Mesenchymal stem cell (in vitro differentiated cells and primary cell): ENCODE data around the gene ZDHHC14.

Experiments
- DNase-seq: peaks from one replicate; pipeline ENCODE4 v3.0.0-alpha.2; 2013
- H2AFZ ChIP-seq: one replicate; pipeline ENCODE4 v1.6.1; 2013; ENCODE audit warnings: low read depth, mild to moderate bottlenecking, control low read depth, inconsistent platforms, low read length, moderate library complexity
- H2AK5ac ChIP-seq: 2 replicates; pipeline ENCODE4 v1.6.1; 2013; ENCODE audit warnings: low read length, moderate library complexity, mild to moderate bottlenecking, inconsistent platforms; ENCODE audit not compliant: severe bottlenecking
- H2BK120ac ChIP-seq: one replicate; pipeline ENCODE4 v1.6.1; 2013; ENCODE audit warnings: low read depth, mild to moderate bottlenecking, inconsistent platforms, low read length, moderate library complexity
- H2BK12ac ChIP-seq, 2 experiments: one replicate each; pipeline ENCODE4 v1.6.1; 2013; ENCODE audit warnings: inconsistent platforms in 2 of 2, low read length in 2 of 2, mild to moderate bottlenecking in 2 of 2, moderate library complexity in 2 of 2, control low read depth in 1 of 2
- H2BK15ac ChIP-seq: one replicate; pipeline ENCODE4 v1.6.1; 2013; ENCODE audit warnings: mild to moderate bottlenecking, low read depth, inconsistent platforms; ENCODE audit not compliant: poor library complexity, severe bottlenecking
- H2BK5ac ChIP-seq: 2 replicates; pipeline ENCODE4 v1.6.1; 2013; ENCODE audit warnings: low read depth, mild to moderate bottlenecking, low read length, control low read depth, inconsistent platforms; ENCODE audit not compliant: poor library complexity, severe bottlenecking
- H3K14ac ChIP-seq, 2 experiments: one replicate each; pipeline ENCODE4 v1.6.1; 2013; ENCODE audit warnings: inconsistent platforms in 2 of 2, low read length in 2 of 2, control low read depth in 1 of 2, mild to moderate bottlenecking in 1 of 2, moderate library complexity in 1 of 2
- H3K18ac ChIP-seq, 2 experiments: one replicate each; pipeline ENCODE4 v1.6.1; 2013; ENCODE audit warnings: inconsistent platforms in 2 of 2, low read length in 2 of 2, control low read depth in 1 of 2, low read depth in 1 of 2, mild to moderate bottlenecking in 1 of 2
- H3K23ac ChIP-seq, 2 experiments: one replicate each; pipeline ENCODE4 v1.6.1; 2013; ENCODE audit warnings: inconsistent platforms in 2 of 2, low read length in 2 of 2, mild to moderate bottlenecking in 2 of 2, moderate library complexity in 2 of 2, control low read depth in 1 of 2
- H3K27ac ChIP-seq: 2 replicates; pipeline ENCODE4 v1.5.1; 2013; ENCODE audit warnings: mild to moderate bottlenecking, moderate library complexity, low read length, control low read depth, inconsistent platforms; ENCODE audit not compliant: poor library complexity, severe bottlenecking
- H3K27me3 ChIP-seq, 2 experiments: 2 replicates each; pipeline versions ENCODE4 v1.6.1 to v1.7.0; 2013; ENCODE audit warnings: low read length in 2 of 2, mild to moderate bottlenecking in 2 of 2, moderate library complexity in 2 of 2, control low read depth in 1 of 2, inconsistent platforms in 1 of 2; ENCODE audit not compliant: control insufficient read depth in 1 of 2, insufficient read depth in 1 of 2
- H3K36me3 ChIP-seq, 2 experiments: 2 replicates each; pipeline versions ENCODE4 v1.6.1 to v1.7.0; 2013; ENCODE audit warnings: low read length in 2 of 2, control low read depth in 1 of 2, inconsistent platforms in 1 of 2, low read depth in 1 of 2, mild to moderate bottlenecking in 1 of 2; ENCODE audit not compliant: insufficient read depth in 2 of 2, control insufficient read depth in 1 of 2
- H3K4ac ChIP-seq, 2 experiments: one replicate each; pipeline ENCODE4 v1.6.1; 2013; ENCODE audit warnings: inconsistent platforms in 2 of 2, low read length in 2 of 2, mild to moderate bottlenecking in 2 of 2, moderate library complexity in 2 of 2, control low read depth in 1 of 2, low read depth in 1 of 2
- H3K4me1 ChIP-seq: 2 replicates; pipeline ENCODE4 v1.6.1; 2013; ENCODE audit warnings: low read depth, low read length, control low read depth; ENCODE audit not compliant: control insufficient read depth, insufficient read depth
- H3K4me2 ChIP-seq: 2 replicates; pipeline ENCODE4 v1.6.1; 2013; ENCODE audit warnings: low read length, mild to moderate bottlenecking, inconsistent platforms; ENCODE audit not compliant: poor library complexity, severe bottlenecking
- H3K4me3 ChIP-seq, 2 experiments: 2 replicates each; pipeline versions ENCODE4 v1.5.1 to v1.7.0; 2013; ENCODE audit warnings: low read length in 2 of 2, mild to moderate bottlenecking in 2 of 2, control low read depth in 1 of 2, low read depth in 1 of 2; ENCODE audit not compliant: insufficient read depth in 1 of 2
- H3K79me1 ChIP-seq: replicated peaks from 2 replicates; pipeline ENCODE4 v1.6.1; 2013; ENCODE audit warnings: mild to moderate bottlenecking, control low read depth, low read length, inconsistent platforms; ENCODE audit not compliant: poor library complexity, severe bottlenecking
- H3K9ac ChIP-seq: 2 replicates; pipeline ENCODE4 v1.7.0; 2013; ENCODE audit warnings: mild to moderate bottlenecking, low read length, moderate library complexity
- H3K9me3 ChIP-seq: 2 replicates; pipeline ENCODE4 v1.7.0; 2013; ENCODE audit warnings: mild to moderate bottlenecking, low read length; ENCODE audit not compliant: control insufficient read depth
- H4K8ac ChIP-seq: one replicate; pipeline ENCODE4 v1.6.1; 2013; ENCODE audit warnings: inconsistent platforms, mild to moderate bottlenecking, low read length, moderate library complexity
- H4K91ac ChIP-seq: one replicate; pipeline ENCODE4 v1.6.1; 2013; ENCODE audit warnings: mild to moderate bottlenecking, low read length, inconsistent platforms
- WGBS: methylation state at CpG from one replicate; pipeline ENCODE4 v1.1.7; 2013; ENCODE audit warnings: mixed read lengths; 5-methylcytosine and 5-hydroxymethylcytosine counted together

Gene ZDHHC14

DNA sequence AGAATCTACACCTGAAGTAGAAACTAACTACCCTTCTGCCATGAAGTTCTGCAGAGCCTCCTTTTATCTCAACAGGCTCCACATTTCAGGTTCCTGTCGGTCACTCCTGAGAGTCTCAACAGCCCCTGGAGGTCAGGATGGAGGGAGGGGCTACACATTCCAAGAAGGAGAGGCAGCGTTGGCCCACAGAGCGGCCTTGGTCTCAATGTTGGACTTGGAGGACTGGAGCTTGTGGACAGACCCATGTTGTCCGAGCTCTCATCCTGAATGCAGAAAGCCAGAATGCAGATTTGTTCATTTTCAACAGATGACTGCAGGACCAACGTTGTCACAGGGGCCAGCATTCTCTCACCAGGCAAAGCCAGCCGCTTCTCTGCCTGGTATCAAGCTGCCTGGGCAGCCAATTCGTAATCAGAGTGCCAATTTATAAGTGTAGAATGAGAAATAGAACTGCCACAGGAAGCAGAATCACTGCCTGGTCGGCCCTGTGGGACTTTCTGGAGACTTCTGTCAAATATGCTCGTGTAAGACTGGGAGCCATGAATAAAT, 229.5 kb downstream of the ZDHHC14 start:
- peaks cover 4% of the 10 kb centered on the region for H3K79me1 ChIP-seq
- no peak overlapping the region for H3K23ac ChIP-seq
- H3K9ac ChIP-seq = no peak overlapping the region
- H2BK12ac ChIP-seq = no peak overlapping the region
- no peaks in the 10 kb centered on the region for H3K27me3 ChIP-seq
- WGBS = 80% methylated on average over 9 of the region's 9 CpGs
- H3K4me1 ChIP-seq = peaks cover 17% of the 10 kb centered on the region
- no peak overlapping the region for H3K4ac ChIP-seq
- H3K9me3 ChIP-seq = no peaks in the 10 kb centered on the region
- H4K91ac ChIP-seq = no peak overlapping the region
- H3K4me3 ChIP-seq = no peak overlapping the region
- no peak overlapping the region for H3K18ac ChIP-seq
- H3K4me2 ChIP-seq = no peak overlapping the region
- H2AFZ ChIP-seq = no peak overlapping the region
- no peak overlapping the region for H2AK5ac ChIP-seq
- peaks cover 0 to 7% of the 10 kb centered on the region in 2 experiments for H3K36me3 ChIP-seq
- H4K8ac ChIP-seq = no peak overlapping the region
- DNase-seq = no peak
- no peak overlapping the region for H2BK5ac ChIP-seq
- no peak overlapping the region for H3K27ac ChIP-seq
- H2BK120ac ChIP-seq = no peak overlapping the region
- no peak overlapping the region for H3K14ac ChIP-seq
- no peak overlapping the region for H2BK15ac ChIP-seq

DNA sequence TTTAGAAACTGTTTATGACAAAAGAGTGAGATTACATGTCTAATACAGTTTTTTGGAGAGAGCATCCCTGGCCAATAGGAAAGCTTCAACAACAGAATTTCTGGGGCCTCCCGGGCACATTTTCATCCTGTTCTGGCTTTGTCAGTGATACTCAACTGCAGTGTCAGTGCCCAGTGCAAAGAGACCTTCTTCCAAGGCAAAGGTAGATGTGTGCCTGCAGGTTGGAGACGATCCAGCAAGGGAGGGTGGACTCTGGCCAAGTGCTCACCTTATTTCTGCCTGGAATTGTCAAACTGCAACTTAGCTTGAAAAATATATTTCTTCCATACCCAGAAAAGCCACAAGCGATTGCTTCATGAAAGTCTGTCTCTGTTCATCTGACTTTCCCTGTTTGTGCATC, 230.4 kb downstream of the ZDHHC14 start:
- H3K9ac ChIP-seq = no peak overlapping the region
- no peak overlapping the region for H4K8ac ChIP-seq
- H3K79me1 ChIP-seq = peaks cover 9% of the 10 kb centered on the region
- no peak overlapping the region for H2BK12ac ChIP-seq
- H4K91ac ChIP-seq = no peak overlapping the region
- WGBS = 94% methylated on average over 3 of the region's 3 CpGs
- H3K18ac ChIP-seq = no peak overlapping the region
- H3K14ac ChIP-seq = no peak overlapping the region
- peaks cover 0 to 7% of the 10 kb centered on the region in 2 experiments for H3K36me3 ChIP-seq
- H3K4me3 ChIP-seq = no peak overlapping the region
- no peak overlapping the region for H3K23ac ChIP-seq
- no peak overlapping the region for H3K27ac ChIP-seq
- H3K4me2 ChIP-seq = no peak overlapping the region
- no peak for DNase-seq
- no peak overlapping the region for H2BK5ac ChIP-seq
- no peak overlapping the region for H2AK5ac ChIP-seq
- H3K9me3 ChIP-seq = no peaks in the 10 kb centered on the region
- peaks cover 15% of the 10 kb centered on the region for H3K4me1 ChIP-seq
- H2BK120ac ChIP-seq = no peak overlapping the region
- no peak overlapping the region for H3K4ac ChIP-seq
- no peaks in the 10 kb centered on the region for H3K27me3 ChIP-seq
- H2BK15ac ChIP-seq = no peak overlapping the region
- H2AFZ ChIP-seq = no peak overlapping the region

DNA sequence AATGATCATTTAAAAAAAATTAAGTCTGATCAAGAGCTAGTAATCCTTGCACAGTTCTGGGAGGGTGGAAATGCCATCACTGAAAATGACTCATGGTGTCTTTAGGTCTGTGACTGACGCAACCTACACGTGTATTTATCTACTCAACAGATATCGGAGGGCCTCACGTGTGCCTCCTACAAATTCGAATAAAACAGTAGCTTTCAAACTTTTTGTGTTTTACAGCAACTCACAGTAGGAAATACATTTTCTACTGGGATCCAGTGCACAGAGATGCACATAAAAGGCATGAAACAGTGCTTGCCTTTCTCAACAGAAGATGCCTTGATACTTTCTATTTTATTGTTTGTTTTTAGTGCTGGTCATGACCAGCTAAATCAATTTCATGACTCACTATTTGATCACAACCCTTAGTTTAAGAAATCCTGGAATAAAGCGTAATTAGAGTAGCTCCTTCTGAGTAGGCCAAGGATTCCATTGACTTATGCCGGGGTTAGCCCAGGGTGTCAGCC, 232.1 kb downstream of the ZDHHC14 start:
- Histone ChIP-seq H3K27me3 (no peaks in the 10 kb centered on the region), H3K27ac (no peak overlapping the region), H3K9ac (peak overlapping the region; percentile 65), H2BK15ac (no peak overlapping the region), H3K36me3 (peaks cover 0 to 6% of the 10 kb centered on the region in 2 experiments), H3K79me1 (peaks cover 10% of the 10 kb centered on the region), H4K91ac (no peak overlapping the region), H3K4me3 (peak overlapping the region in 1 of 2 experiments; percentile 13), H3K4ac (no peak overlapping the region), H3K4me1 (peaks cover 11% of the 10 kb centered on the region), H3K23ac (no peak overlapping the region), H2AK5ac (no peak overlapping the region), H3K9me3 (no peaks in the 10 kb centered on the region), H3K4me2 (no peak overlapping the region), H2AFZ (no peak overlapping the region), H4K8ac (no peak overlapping the region), H3K14ac (no peak overlapping the region), H2BK12ac (no peak overlapping the region), H2BK120ac (no peak overlapping the region), H3K18ac (no peak overlapping the region), H2BK5ac (no peak overlapping the region)
- peak; percentile 81 for DNase-seq
- WGBS = 49% methylated on average over 7 of the region's 7 CpGs

DNA sequence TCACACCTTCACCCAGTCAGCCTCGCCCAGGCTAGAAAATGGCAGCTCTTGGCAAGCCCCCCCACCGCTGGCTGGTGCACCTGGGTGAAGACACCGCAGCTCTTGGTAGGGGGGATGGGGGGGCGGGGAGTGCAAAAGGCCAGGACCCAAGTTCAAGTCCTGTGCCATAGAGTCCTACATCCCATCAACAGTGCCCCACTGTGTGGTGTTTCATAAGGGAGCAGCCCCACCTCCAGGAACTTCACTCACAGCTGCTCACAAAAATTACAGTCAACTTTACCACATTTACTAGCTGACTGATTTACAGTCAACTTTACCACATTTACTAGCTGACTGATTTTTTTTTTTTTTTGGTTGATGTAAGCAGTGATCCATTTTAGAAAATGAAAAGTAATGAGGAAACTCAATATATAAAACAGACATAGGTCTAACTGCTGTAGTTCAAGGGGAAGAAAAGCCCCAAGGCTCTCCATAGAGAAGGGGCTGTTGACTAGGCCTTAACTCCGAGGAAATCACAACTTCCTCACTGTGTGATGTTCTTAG, 233.1 kb downstream of the ZDHHC14 start:
- Histone ChIP-seq H3K4ac (no peak overlapping the region), H3K18ac (no peak overlapping the region), H2BK120ac (no peak overlapping the region), H3K14ac (no peak overlapping the region), H3K9ac (peak overlapping the region; percentile 55), H3K27ac (no peak overlapping the region), H3K4me1 (peaks cover 8% of the 10 kb centered on the region), H2BK12ac (no peak overlapping the region), H3K9me3 (no peaks in the 10 kb centered on the region), H2AFZ (no peak overlapping the region), H4K8ac (no peak overlapping the region), H3K79me1 (peaks cover 8% of the 10 kb centered on the region), H4K91ac (no peak overlapping the region), H2AK5ac (no peak overlapping the region), H3K4me2 (no peak overlapping the region), H3K4me3 (no peak overlapping the region), H2BK15ac (no peak overlapping the region), H2BK5ac (no peak overlapping the region), H3K27me3 (no peaks in the 10 kb centered on the region), H3K23ac (no peak overlapping the region), H3K36me3 (no peaks in the 10 kb centered on the region)
- DNase-seq = peak; percentile 13
- 93% methylated on average over 5 of the region's 5 CpGs for WGBS
